Measurements from ENCODE around the gene USP1. TPM values are rescaled to one million over a fixed set of nuclear protein-coding genes. Genes with fewer than 3 reads are reported as not detected.

The USP1 gene
- total RNA-seq, 1 experiment from 2014 or later = 49.8 TPM

GRCh38 chr1:62457955-62458354, 21.1 kb downstream of the USP1 start:
- Mint-ChIP-seq H3K4me3 (ENCODE audit: low read depth, unreplicated experiment) (no peak overlapping the region), H3K4me1 (ENCODE audit: low read depth, unreplicated experiment) (no peaks in the 10 kb centered on the region), H3K27me3 (ENCODE audit: unreplicated experiment) (no peaks in the 10 kb centered on the region), H3K27ac (ENCODE audit: unreplicated experiment) (no peak overlapping the region), H3K9me3 (ENCODE audit: low read depth, unreplicated experiment) (no peaks in the 10 kb centered on the region), H3K36me3 (ENCODE audit: insufficient read depth, unreplicated experiment) (peaks cover 9% of the 10 kb centered on the region)
- intact Hi-C loops (cut with micrococcal nuclease; ENCODE audit: unreplicated experiment) = no loop called here
- no peak for DNase-seq
- no peak for TF ChIP-seq CTCF (IDR thresholded peaks at IDR 0.05; ENCODE audit: unreplicated experiment)
- no TSS peak for BruUV-seq (replicated peaks)
- CTCF ChIA-PET = no interaction called here

- H3K36me3 Mint-ChIP-seq (ENCODE audit: insufficient read depth, unreplicated experiment) = peaks cover 10% of the 10 kb centered on the region
- no peak for DNase-seq
- intact Hi-C loops (cut with micrococcal nuclease; ENCODE audit: unreplicated experiment) = no loop called here
- BruUV-seq (replicated peaks) = no TSS peak
- H3K27me3 Mint-ChIP-seq (ENCODE audit: unreplicated experiment) = no peaks in the 10 kb centered on the region
- no peak overlapping the region for H3K27ac Mint-ChIP-seq (ENCODE audit: unreplicated experiment)
- TF ChIP-seq CTCF (IDR thresholded peaks at IDR 0.05; ENCODE audit: unreplicated experiment) = no peak
- no peak overlapping the region for H3K4me3 Mint-ChIP-seq (ENCODE audit: low read depth, unreplicated experiment)
- CTCF ChIA-PET = interaction anchor here (0.6 kb wide), 1 partner anchor 75 kb away, joined by 4 read pairs; no protein-coding TSS in a partner anchor
- no peaks in the 10 kb centered on the region for H3K9me3 Mint-ChIP-seq (ENCODE audit: low read depth, unreplicated experiment)
- H3K4me1 Mint-ChIP-seq (ENCODE audit: low read depth, unreplicated experiment) = no peaks in the 10 kb centered on the region
Observed at GRCh38 chr1:62462370-62462769, 25.5 kb downstream of the USP1 start.

GRCh38 chr1:62467092-62467491, 30.2 kb downstream of the USP1 start:
- BruUV-seq (replicated peaks) = no TSS peak
- no peaks in the 10 kb centered on the region for H3K27me3 Mint-ChIP-seq (ENCODE audit: unreplicated experiment)
- no peaks in the 10 kb centered on the region for H3K4me1 Mint-ChIP-seq (ENCODE audit: low read depth, unreplicated experiment)
- peaks cover 12% of the 10 kb centered on the region for H3K36me3 Mint-ChIP-seq (ENCODE audit: insufficient read depth, unreplicated experiment)
- CTCF ChIA-PET = no interaction called here
- H3K4me3 Mint-ChIP-seq (ENCODE audit: low read depth, unreplicated experiment) = no peak overlapping the region
- no peak overlapping the region for H3K27ac Mint-ChIP-seq (ENCODE audit: unreplicated experiment)
- intact Hi-C loops (cut with micrococcal nuclease; ENCODE audit: unreplicated experiment) = no loop called here
- peaks cover 4% of the 10 kb centered on the region for H3K9me3 Mint-ChIP-seq (ENCODE audit: low read depth, unreplicated experiment)
- no peak for DNase-seq
- no peak for TF ChIP-seq CTCF (IDR thresholded peaks at IDR 0.05; ENCODE audit: unreplicated experiment)

- H3K4me1 Mint-ChIP-seq (ENCODE audit: low read depth, unreplicated experiment) = no peaks in the 10 kb centered on the region
- TF ChIP-seq CTCF (IDR thresholded peaks at IDR 0.05; ENCODE audit: unreplicated experiment) = no peak
- BruUV-seq (replicated peaks) = no TSS peak
Observed at GRCh38 chr1:62476525-62477219, 39.8 kb downstream of the USP1 start.

More at GRCh38 chr1:62476525-62477219, 39.8 kb downstream of the USP1 start:
- no peaks in the 10 kb centered on the region for H3K27me3 Mint-ChIP-seq (ENCODE audit: unreplicated experiment)
- CTCF ChIA-PET = no interaction called here
- no peaks in the 10 kb centered on the region for H3K9me3 Mint-ChIP-seq (ENCODE audit: low read depth, unreplicated experiment)
- no peak for DNase-seq
- H3K4me3 Mint-ChIP-seq (ENCODE audit: low read depth, unreplicated experiment) = no peak overlapping the region
- intact Hi-C loops (cut with micrococcal nuclease; ENCODE audit: unreplicated experiment) = no loop called here
- H3K27ac Mint-ChIP-seq (ENCODE audit: unreplicated experiment) = no peak overlapping the region
- H3K36me3 Mint-ChIP-seq (ENCODE audit: insufficient read depth, unreplicated experiment) = peaks cover 7% of the 10 kb centered on the region
